DND-41 (cell line): Measurements from ENCODE around the gene TSPAN14.

Experiments used
- ATAC-seq: fragments of 200-7000 bp; cut with Tn5 transposase; 3 replicates; pipeline ENCODE4 v1.9.1; 2021; ENCODE audit warnings: low read depth; ENCODE audit not compliant: insufficient read depth
- DNase-seq: peaks from one replicate; pipeline ENCODE4 v3.0.0-alpha.2; 2020
- H2AFZ ChIP-seq: 2 replicates; pipeline ENCODE4 v1.6.0; 2012; ENCODE audit warnings: low read depth, low read length
- H3K27ac ChIP-seq: 2 replicates; pipeline ENCODE4 v1.5.1; 2012; ENCODE audit warnings: low read length, inconsistent platforms
- H3K27me3 ChIP-seq: fragments of 200-600 bp; sonication (generic); 2 replicates; pipeline ENCODE4 v1.6.0; 2012; ENCODE audit warnings: low read length, mild to moderate bottlenecking, inconsistent platforms; ENCODE audit not compliant: insufficient read depth, poor library complexity
- H3K36me3 ChIP-seq: 2 replicates; pipeline ENCODE4 v1.5.1; 2012; ENCODE audit warnings: low read length, inconsistent platforms; ENCODE audit not compliant: insufficient read depth
- H3K4me1 ChIP-seq: 2 replicates; pipeline ENCODE4 v1.5.1; 2012; ENCODE audit warnings: mild to moderate bottlenecking, low read length; ENCODE audit not compliant: insufficient read depth
- H3K4me2 ChIP-seq: 2 replicates; pipeline ENCODE4 v1.6.0; 2012; ENCODE audit warnings: mild to moderate bottlenecking, moderate library complexity, low read length, inconsistent platforms; ENCODE audit not compliant: insufficient read depth
- H3K4me3 ChIP-seq, 2 experiments: fragments of 200-600 bp in 1 of 2; shearing (Covaris generic) in 1 of 2; 2 replicates each; pipeline ENCODE4 v1.5.1; 2012 to 2016; ENCODE audit warnings: inconsistent platforms in 2 of 2, low read length in 2 of 2, mild to moderate bottlenecking in 2 of 2, low read depth in 1 of 2, moderate library complexity in 1 of 2
- H3K79me2 ChIP-seq: 2 replicates; pipeline ENCODE4 v1.6.0; 2012; ENCODE audit warnings: low read length, inconsistent platforms; ENCODE audit not compliant: insufficient read depth
- H3K9ac ChIP-seq: 2 replicates; pipeline ENCODE4 v1.6.0; 2012; ENCODE audit warnings: low read depth, mild to moderate bottlenecking, inconsistent platforms, low read length, moderate library complexity
- H3K9me3 ChIP-seq: 2 replicates; pipeline ENCODE4 v1.5.1; 2012; ENCODE audit warnings: low read length, moderate library complexity, mild to moderate bottlenecking, inconsistent platforms; ENCODE audit not compliant: insufficient read depth, severe bottlenecking
- H4K20me1 ChIP-seq: 2 replicates; pipeline ENCODE4 v1.6.0; 2012; ENCODE audit warnings: low read length; ENCODE audit not compliant: insufficient read depth
- EZH2 ChIP-seq: IDR thresholded peaks from 3 replicates; pipeline ENCODE4 v1.6.1; 2012; ENCODE audit warnings: borderline replicate concordance, low read depth, mild to moderate bottlenecking, moderate library complexity, low read length, inconsistent platforms; ENCODE audit not compliant: severe bottlenecking
- TF ChIP-seq, protein P1 (sequence below): IDR thresholded peaks from 2 replicates; pipeline ENCODE4 v1.5.1; 2012; ENCODE audit warnings: borderline replicate concordance, low read length, moderate library complexity, mild to moderate bottlenecking; ENCODE audit not compliant: poor library complexity, severe bottlenecking; ENCODE audit errors: extremely low read depth

The TSPAN14 gene

DNA sequence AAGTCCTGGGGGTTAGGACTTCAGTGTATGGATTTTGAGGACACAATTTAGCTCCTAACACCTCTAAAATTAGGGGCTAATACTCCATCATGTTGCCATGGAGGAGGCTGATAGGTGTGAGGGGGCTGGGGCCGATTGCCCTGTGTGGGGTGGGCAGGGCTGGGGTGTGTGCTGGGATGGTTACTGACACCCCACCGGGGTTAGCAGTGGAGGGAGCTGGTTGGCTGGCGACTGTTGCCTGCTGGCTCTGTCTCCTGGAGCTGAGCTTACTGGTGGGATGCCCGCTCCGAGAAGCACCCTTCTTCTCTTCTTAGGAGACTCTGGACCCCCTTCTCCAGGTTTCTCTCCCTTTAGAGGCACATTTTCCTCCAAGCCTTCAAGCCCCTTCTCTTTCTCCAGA, 61.4 kb downstream of the TSPAN14 start:
- Histone ChIP-seq H3K27me3 (no peaks in the 10 kb centered on the region), H4K20me1 (no peaks in the 10 kb centered on the region), H3K4me2 (no peak overlapping the region), H2AFZ (no peak overlapping the region), H3K4me1 (no peaks in the 10 kb centered on the region), H3K4me3 (no peak overlapping the region), H3K36me3 (peaks cover 44% of the 10 kb centered on the region), H3K27ac (no peak overlapping the region), H3K79me2 (no peaks in the 10 kb centered on the region), H3K9me3 (no peaks in the 10 kb centered on the region), H3K9ac (no peak overlapping the region)
- TF ChIP-seq EZH2, result no peak
- TF ChIP-seq, protein P1, sequence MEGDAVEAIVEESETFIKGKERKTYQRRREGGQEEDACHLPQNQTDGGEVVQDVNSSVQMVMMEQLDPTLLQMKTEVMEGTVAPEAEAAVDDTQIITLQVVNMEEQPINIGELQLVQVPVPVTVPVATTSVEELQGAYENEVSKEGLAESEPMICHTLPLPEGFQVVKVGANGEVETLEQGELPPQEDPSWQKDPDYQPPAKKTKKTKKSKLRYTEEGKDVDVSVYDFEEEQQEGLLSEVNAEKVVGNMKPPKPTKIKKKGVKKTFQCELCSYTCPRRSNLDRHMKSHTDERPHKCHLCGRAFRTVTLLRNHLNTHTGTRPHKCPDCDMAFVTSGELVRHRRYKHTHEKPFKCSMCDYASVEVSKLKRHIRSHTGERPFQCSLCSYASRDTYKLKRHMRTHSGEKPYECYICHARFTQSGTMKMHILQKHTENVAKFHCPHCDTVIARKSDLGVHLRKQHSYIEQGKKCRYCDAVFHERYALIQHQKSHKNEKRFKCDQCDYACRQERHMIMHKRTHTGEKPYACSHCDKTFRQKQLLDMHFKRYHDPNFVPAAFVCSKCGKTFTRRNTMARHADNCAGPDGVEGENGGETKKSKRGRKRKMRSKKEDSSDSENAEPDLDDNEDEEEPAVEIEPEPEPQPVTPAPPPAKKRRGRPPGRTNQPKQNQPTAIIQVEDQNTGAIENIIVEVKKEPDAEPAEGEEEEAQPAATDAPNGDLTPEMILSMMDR, result no peak
- ATAC-seq (no peak), DNase-seq (no peak)

DNA sequence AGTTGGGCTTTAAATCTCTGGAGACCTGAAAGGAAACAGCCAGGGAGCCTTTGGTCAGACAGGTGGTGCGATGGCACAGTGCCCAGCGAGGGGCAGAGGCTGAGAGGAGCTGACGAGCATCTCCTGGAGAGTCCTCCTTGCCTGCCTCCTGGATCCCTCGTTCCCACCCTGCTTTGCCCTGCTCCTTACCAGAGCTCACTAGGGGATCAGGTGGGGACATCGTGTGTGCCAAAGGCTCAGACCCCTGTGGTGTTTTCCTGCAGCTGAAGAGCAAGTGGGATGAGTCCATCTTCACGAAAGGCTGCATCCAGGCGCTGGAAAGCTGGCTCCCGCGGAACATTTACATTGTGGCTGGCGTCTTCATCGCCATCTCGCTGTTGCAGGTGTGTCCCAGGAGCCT, 61.8 kb downstream of the TSPAN14 start:
- H3K4me1 ChIP-seq, result no peaks in the 10 kb centered on the region
- H4K20me1 ChIP-seq, result no peaks in the 10 kb centered on the region
- no peak overlapping the region for H3K4me3 ChIP-seq
- no peak for DNase-seq
- H3K27me3 ChIP-seq, result no peaks in the 10 kb centered on the region
- H3K27ac ChIP-seq, result no peak overlapping the region
- H3K4me2 ChIP-seq, result no peak overlapping the region
- no peak overlapping the region for H3K9ac ChIP-seq
- H3K79me2 ChIP-seq, result no peaks in the 10 kb centered on the region
- TF ChIP-seq, protein P1, result no peak
- no peak for TF ChIP-seq EZH2
- no peak for ATAC-seq
- H2AFZ ChIP-seq, result no peak overlapping the region
- peaks cover 44% of the 10 kb centered on the region for H3K36me3 ChIP-seq
- no peaks in the 10 kb centered on the region for H3K9me3 ChIP-seq

DNA sequence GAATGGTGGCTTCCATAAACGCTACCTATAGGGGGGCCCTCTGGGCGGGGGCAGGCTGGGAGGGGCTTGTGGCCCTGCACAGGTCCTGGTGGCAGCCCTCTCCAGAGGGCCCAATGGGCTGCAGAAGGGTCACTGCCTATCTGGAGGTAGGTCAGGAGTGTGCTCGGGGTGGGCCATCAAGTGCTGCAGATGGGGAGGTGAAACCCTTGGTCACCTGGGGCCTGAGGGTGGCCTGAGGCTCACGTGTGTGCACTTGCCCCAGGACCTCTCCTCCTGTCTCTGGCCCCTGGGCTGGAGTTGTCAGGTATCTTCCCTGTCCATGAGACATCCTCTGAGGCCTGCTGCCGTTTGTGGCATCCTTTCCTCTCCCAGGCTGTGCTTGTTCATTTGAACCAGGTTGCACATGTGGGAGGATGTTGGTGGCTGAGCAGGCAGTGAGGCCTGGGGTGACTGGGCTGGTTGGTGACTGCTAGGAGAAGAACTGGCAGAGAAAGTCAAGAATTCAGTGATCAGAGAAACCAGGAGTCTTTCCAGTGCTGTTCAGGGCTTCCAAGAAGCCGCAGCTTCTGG, 62.5 kb downstream of the TSPAN14 start:
- Histone ChIP-seq H4K20me1 (no peaks in the 10 kb centered on the region; the same call in 1 of the 2 replicates), H2AFZ (no peak overlapping the region), H3K4me3 (no peak overlapping the region), H3K27me3 (no peaks in the 10 kb centered on the region), H3K4me1 (no peaks in the 10 kb centered on the region), H3K36me3 (peaks cover 39% of the 10 kb centered on the region), H3K9ac (no peak overlapping the region), H3K9me3 (no peaks in the 10 kb centered on the region), H3K27ac (no peak overlapping the region), H3K79me2 (no peaks in the 10 kb centered on the region), H3K4me2 (no peak overlapping the region)
- ATAC-seq, result no peak
- TF ChIP-seq, protein P1, result no peak
- no peak for TF ChIP-seq EZH2
- DNase-seq, result no peak
